GM23338 (cell line): ENCODE data around the gene KRTAP12-3.

Experiments used
- EZH2phosphoT487 ChIP-seq: fragments of 200-600 bp; sonication (generic); IDR thresholded peaks from one replicate; pipeline ENCODE4 v1.8.1; 2018; ENCODE audit warnings: antibody characterized with exemption; ENCODE audit not compliant: unreplicated experiment
- NANOG ChIP-seq: IDR thresholded peaks from 2 replicates; pipeline ENCODE4 v1.6.1; 2016; ENCODE audit warnings: antibody characterized with exemption, borderline replicate concordance
- POLR2AphosphoS5 ChIP-seq: IDR thresholded peaks from 2 replicates; pipeline ENCODE4 v1.6.1; 2016; ENCODE audit warnings: antibody characterized with exemption, low read depth
- TF ChIP-seq, protein P1 (sequence below), 2 experiments: fragments of 200-600 bp in 1 of 2; sonication (generic) in 1 of 2; conservative IDR thresholded peaks; 2 replicates each; pipeline versions ENCODE4 v1.5.1 to v1.6.1; 2016 to 2017; ENCODE audit warnings: antibody characterized with exemption in 2 of 2, low read depth in 2 of 2, mild to moderate bottlenecking in 2 of 2, moderate library complexity in 1 of 2
- TF ChIP-seq, protein P2 (sequence below): IDR thresholded peaks from 2 replicates; pipeline ENCODE4 v1.6.1; 2016; ENCODE audit warnings: antibody characterized with exemption

DNA sequence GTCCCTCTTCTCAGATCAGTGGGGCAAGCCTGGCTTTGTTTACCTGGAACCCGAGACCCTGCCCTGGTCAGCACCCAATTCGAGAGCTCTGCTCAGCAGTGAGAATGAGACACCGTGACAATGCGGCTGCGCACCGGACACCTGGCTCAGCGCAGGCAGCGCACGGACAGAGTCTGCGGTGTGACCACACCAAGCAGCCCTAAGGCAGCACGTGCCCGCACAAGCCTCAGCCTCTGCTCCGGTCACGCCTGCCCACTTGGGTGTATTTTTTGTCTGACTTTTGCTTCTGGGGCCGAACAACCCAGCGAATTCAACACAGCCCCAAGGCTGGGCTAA lies 41.2 kb upstream of the KRTAP12-3 start:
- TF ChIP-seq, protein P1, sequence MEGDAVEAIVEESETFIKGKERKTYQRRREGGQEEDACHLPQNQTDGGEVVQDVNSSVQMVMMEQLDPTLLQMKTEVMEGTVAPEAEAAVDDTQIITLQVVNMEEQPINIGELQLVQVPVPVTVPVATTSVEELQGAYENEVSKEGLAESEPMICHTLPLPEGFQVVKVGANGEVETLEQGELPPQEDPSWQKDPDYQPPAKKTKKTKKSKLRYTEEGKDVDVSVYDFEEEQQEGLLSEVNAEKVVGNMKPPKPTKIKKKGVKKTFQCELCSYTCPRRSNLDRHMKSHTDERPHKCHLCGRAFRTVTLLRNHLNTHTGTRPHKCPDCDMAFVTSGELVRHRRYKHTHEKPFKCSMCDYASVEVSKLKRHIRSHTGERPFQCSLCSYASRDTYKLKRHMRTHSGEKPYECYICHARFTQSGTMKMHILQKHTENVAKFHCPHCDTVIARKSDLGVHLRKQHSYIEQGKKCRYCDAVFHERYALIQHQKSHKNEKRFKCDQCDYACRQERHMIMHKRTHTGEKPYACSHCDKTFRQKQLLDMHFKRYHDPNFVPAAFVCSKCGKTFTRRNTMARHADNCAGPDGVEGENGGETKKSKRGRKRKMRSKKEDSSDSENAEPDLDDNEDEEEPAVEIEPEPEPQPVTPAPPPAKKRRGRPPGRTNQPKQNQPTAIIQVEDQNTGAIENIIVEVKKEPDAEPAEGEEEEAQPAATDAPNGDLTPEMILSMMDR (conservative IDR thresholded peaks at IDR 0.05; ENCODE audit: low read depth in 2 of 2): no peak
- TF ChIP-seq NANOG: no peak
- TF ChIP-seq EZH2phosphoT487: no peak
- no peak for TF ChIP-seq POLR2AphosphoS5
- TF ChIP-seq, protein P2, sequence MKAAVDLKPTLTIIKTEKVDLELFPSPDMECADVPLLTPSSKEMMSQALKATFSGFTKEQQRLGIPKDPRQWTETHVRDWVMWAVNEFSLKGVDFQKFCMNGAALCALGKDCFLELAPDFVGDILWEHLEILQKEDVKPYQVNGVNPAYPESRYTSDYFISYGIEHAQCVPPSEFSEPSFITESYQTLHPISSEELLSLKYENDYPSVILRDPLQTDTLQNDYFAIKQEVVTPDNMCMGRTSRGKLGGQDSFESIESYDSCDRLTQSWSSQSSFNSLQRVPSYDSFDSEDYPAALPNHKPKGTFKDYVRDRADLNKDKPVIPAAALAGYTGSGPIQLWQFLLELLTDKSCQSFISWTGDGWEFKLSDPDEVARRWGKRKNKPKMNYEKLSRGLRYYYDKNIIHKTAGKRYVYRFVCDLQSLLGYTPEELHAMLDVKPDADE: no peak
